Neural cell (in vitro differentiated cells): ENCODE data around the gene NR2F6. TPM values are rescaled to one million over a fixed set of nuclear protein-coding genes. Genes with fewer than 3 reads are reported as not detected.

Source experiments
- H2AFZ ChIP-seq: fragments of 200-600, 300-800 bp; sonication (generic), shearing (Covaris generic); 2 replicates; pipeline ENCODE4 v1.6.0; 2014; ENCODE audit warnings: low read depth, mild to moderate bottlenecking, antibody characterized with exemption, low read length, moderate library complexity
- H3F3A ChIP-seq: fragments of 200-600 bp; shearing (Covaris generic); 2 replicates; pipeline ENCODE4 v1.6.1; 2016; ENCODE audit warnings: mild to moderate bottlenecking, moderate library complexity, mixed read lengths, antibody characterized with exemption, low read length; ENCODE audit not compliant: insufficient read depth, poor library complexity, severe bottlenecking
- H3K27ac ChIP-seq: fragments of 200-600, 300-800 bp; sonication (generic), shearing (Covaris generic); 2 replicates; pipeline ENCODE4 v1.5.1; 2014; ENCODE audit warnings: mild to moderate bottlenecking, low read length, moderate library complexity
- H3K27me3 ChIP-seq: fragments of 300-800, 200-600 bp; sonication (generic), shearing (Covaris generic); 2 replicates; pipeline ENCODE4 v1.6.0; 2014; ENCODE audit warnings: mild to moderate bottlenecking, low read depth, low read length, moderate library complexity; ENCODE audit not compliant: insufficient read depth
- H3K36me3 ChIP-seq: fragments of 300-800, 200-600 bp; sonication (generic), shearing (Covaris generic); 2 replicates; pipeline ENCODE4 v1.5.1; 2014; ENCODE audit warnings: mild to moderate bottlenecking, antibody characterized with exemption, low read length, moderate library complexity; ENCODE audit not compliant: insufficient read depth
- H3K4me2 ChIP-seq: fragments of 300-800, 200-600 bp; sonication (generic), shearing (Covaris generic); 2 replicates; pipeline ENCODE4 v1.6.0; 2014; ENCODE audit warnings: mild to moderate bottlenecking, low read length
- H3K4me3 ChIP-seq: fragments of 300-800, 200-600 bp; sonication (generic), shearing (Covaris generic); 2 replicates; pipeline ENCODE4 v1.5.1; 2014; ENCODE audit warnings: mild to moderate bottlenecking, low read length, moderate library complexity
- H3K79me2 ChIP-seq: fragments of 200-600 bp; shearing (Covaris generic); replicated peaks from 2 replicates; pipeline ENCODE4 v1.6.0; 2014; ENCODE audit warnings: mild to moderate bottlenecking, low read length, moderate library complexity; ENCODE audit not compliant: insufficient read depth
- H3K9ac ChIP-seq: fragments of 300-800, 200-600 bp; sonication (generic), shearing (Covaris generic); 2 replicates; pipeline ENCODE4 v1.6.1; 2016; ENCODE audit warnings: mild to moderate bottlenecking, low read length, mixed read lengths
- H3K9me2 ChIP-seq: fragments of 200-600 bp; shearing (Covaris generic); 2 replicates; pipeline ENCODE4 v1.6.1; 2016; ENCODE audit warnings: mild to moderate bottlenecking, low read length, mixed read lengths; ENCODE audit not compliant: insufficient read depth
- H3K9me3 ChIP-seq: fragments of 200-600, 300-800 bp; sonication (generic), shearing (Covaris generic); 2 replicates; pipeline ENCODE4 v1.6.1; 2016; ENCODE audit warnings: mild to moderate bottlenecking, mixed run types, low read length, moderate library complexity, mixed read lengths
- H4K20me1 ChIP-seq: fragments of 200-600 bp; shearing (Covaris generic); 2 replicates; pipeline ENCODE4 v1.6.1; 2016; ENCODE audit warnings: mild to moderate bottlenecking, mixed run types; ENCODE audit not compliant: insufficient read depth
- EP300 ChIP-seq: fragments of 450-650 bp; conservative IDR thresholded peaks from 2 replicates; pipeline ENCODE4 v1.6.1; 2014; ENCODE audit warnings: antibody characterized with exemption, mild to moderate bottlenecking, moderate library complexity; ENCODE audit not compliant: poor library complexity, severe bottlenecking
- EZH2 ChIP-seq: fragments of 200-600, 300-800 bp; shearing (Covaris generic), sonication (generic); IDR thresholded peaks from 2 replicates; pipeline ENCODE4 v1.6.1; 2014; ENCODE audit warnings: antibody characterized with exemption, low read length, borderline replicate concordance, mild to moderate bottlenecking; ENCODE audit not compliant: insufficient read depth, poor library complexity, severe bottlenecking
- REST ChIP-seq: IDR thresholded peaks from 2 replicates; pipeline ENCODE4 v1.6.1; 2012; ENCODE audit warnings: borderline replicate concordance
- TAF1 ChIP-seq: IDR thresholded peaks from 2 replicates; pipeline ENCODE4 v1.6.1; 2012; ENCODE audit warnings: low read depth
- polyA plus RNA-seq: library from polyadenylated mRNA; depleted of rRNA; stranded (reverse); fragments of >200 nt; gene quantifications from 2 replicates; pipeline ENCODE4 v1.2.3, GENCODE V29; 2014

Gene NR2F6
- polyA plus RNA-seq, 1 donor from 2014 or later = 26.9 TPM

DNA sequence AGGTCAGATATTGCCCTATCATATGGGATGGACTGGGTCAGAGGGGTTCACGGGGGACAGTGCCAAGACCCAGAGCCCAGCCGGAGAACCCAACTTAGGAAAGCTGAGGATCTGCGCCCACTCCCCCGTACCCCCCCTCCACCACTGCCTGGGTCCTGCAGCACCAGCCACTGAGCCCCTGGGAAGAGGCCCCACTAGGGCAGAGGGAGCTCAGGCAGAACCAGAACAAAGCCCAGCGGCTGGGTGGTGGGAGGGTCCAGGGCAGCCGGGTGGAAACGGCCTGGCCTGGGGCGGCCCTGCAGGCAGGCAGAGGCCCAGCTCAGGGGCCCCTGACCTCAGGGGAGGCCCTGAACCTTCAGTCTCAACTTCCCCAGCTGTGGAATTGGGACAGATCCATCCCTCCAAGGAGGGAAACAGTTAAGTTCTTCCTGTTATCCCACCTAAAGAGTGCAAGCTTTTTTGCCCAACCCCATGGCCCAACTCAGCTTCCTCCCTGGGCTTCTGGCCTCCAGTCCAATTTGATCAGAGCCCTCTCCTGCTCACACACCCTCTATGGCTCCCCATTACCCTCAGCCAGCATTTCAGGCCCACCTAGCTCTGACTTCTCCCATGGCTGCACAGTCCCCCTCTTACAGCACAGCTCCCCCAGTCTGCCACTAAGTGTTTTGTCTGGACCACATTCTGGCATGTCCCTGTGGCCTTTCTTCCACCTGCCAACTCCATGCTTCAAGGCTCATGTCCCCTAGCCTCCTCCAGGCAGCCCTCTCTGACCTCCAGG lies 3.1 kb downstream of the NR2F6 start:
- Histone ChIP-seq H3K4me3 (no peak overlapping the region), H3K4me2 (no peak overlapping the region)

GRCh38 chr19:17240826-17241399 lies 4.8 kb downstream of the NR2F6 start:
- TF ChIP-seq REST (no peak), TAF1 (no peak), EZH2 (no peak), EP300 (no peak)
- H3K79me2 ChIP-seq = no peaks in the 10 kb centered on the region

More for the DNA sequence above, 3.1 kb downstream of the NR2F6 start:
- H3K79me2 ChIP-seq = peaks cover 13% of the 10 kb centered on the region
- H3K27ac ChIP-seq = no peak overlapping the region
- no peaks in the 10 kb centered on the region for H4K20me1 ChIP-seq
- no peaks in the 10 kb centered on the region for H3K9me3 ChIP-seq
- no peaks in the 10 kb centered on the region for H3K27me3 ChIP-seq
- H3F3A ChIP-seq = no peaks in the 10 kb centered on the region
- H2AFZ ChIP-seq = no peak overlapping the region
- H3K36me3 ChIP-seq = no peaks in the 10 kb centered on the region
- no peak for TF ChIP-seq TAF1
- no peak for TF ChIP-seq EZH2
- TF ChIP-seq REST = no peak
- no peaks in the 10 kb centered on the region for H3K9me2 ChIP-seq
- no peak overlapping the region for H3K9ac ChIP-seq

More at GRCh38 chr19:17240826-17241399, 4.8 kb downstream of the NR2F6 start:
- H3K27me3 ChIP-seq = no peaks in the 10 kb centered on the region
- H3F3A ChIP-seq = no peaks in the 10 kb centered on the region
- no peak overlapping the region for H3K9ac ChIP-seq
- H3K9me3 ChIP-seq = no peaks in the 10 kb centered on the region
- H3K4me2 ChIP-seq = no peak overlapping the region
- no peak overlapping the region for H3K27ac ChIP-seq
- no peaks in the 10 kb centered on the region for H3K36me3 ChIP-seq
- H4K20me1 ChIP-seq = no peaks in the 10 kb centered on the region
- H2AFZ ChIP-seq = no peak overlapping the region
- H3K4me3 ChIP-seq = no peak overlapping the region
- H3K9me2 ChIP-seq = no peaks in the 10 kb centered on the region
